CD4-positive, alpha-beta memory T cell (primary cell): Measurements from ENCODE around the gene HERC4. TPM values are rescaled to one million over a fixed set of nuclear protein-coding genes. Genes with fewer than 3 reads are reported as not detected.
A peak's percentile ranks its signal among the peaks of the same experiment; 100 is the strongest.
"Not testable (repeated sequence)": the region's sequence is repeated elsewhere in the genome, so short reads cannot be mapped to it uniquely, and the experiment has no call there.

Source experiments
- CTCF ChIA-PET: fragments of 350-600 bp; sonication (Branson Sonifier 250); formaldehyde crosslinking; loops from one replicate; lab custom pipeline; 2021; ENCODE audit warnings: inconsistent platforms; ENCODE audit not compliant: partially characterized antibody; lab: Charles Lee
- POLR2A ChIA-PET: fragments of 350-600 bp; sonication (Branson Sonifier 250); formaldehyde crosslinking; loops from one replicate; lab custom pipeline; 2021; ENCODE audit not compliant: partially characterized antibody; lab: Charles Lee
- DNase-seq, 5 donors: peaks; one replicate each; pipeline versions ENCODE4 v3.0.0 to v3.0.0-alpha.2; 2020 to 2022; ENCODE audit warnings: mixed read lengths in 1 of 5
- H3K27ac ChIP-seq: one replicate; pipeline ENCODE4 v1.7.0; 2013; ENCODE audit warnings: low read depth, low read length
- H3K27me3 ChIP-seq: 2 replicates; pipeline ENCODE4 v1.7.0; 2013; ENCODE audit warnings: mild to moderate bottlenecking, low read length, moderate library complexity; ENCODE audit not compliant: insufficient read depth
- H3K36me3 ChIP-seq: 2 replicates; pipeline ENCODE4 v1.7.0; 2013; ENCODE audit warnings: mild to moderate bottlenecking, low read length, moderate library complexity; ENCODE audit not compliant: insufficient read depth
- H3K4me1 ChIP-seq: 2 replicates; pipeline ENCODE4 v1.7.0; 2013; ENCODE audit warnings: mild to moderate bottlenecking, low read length, moderate library complexity; ENCODE audit not compliant: insufficient read depth
- H3K4me3 ChIP-seq, 2 donors: one replicate each; pipeline ENCODE4 v1.7.0; 2013; ENCODE audit warnings: low read length in 2 of 2, mild to moderate bottlenecking in 1 of 2
- H3K9me3 ChIP-seq, 2 donors: one replicate each; pipeline ENCODE4 v1.7.0; 2013; ENCODE audit warnings: low read length in 2 of 2, control low read depth in 1 of 2; ENCODE audit not compliant: control insufficient read depth in 1 of 2
- H3K27ac Mint-ChIP-seq, 7 donors: one replicate each; pipeline ENCODE4 v1.8.0; 2020 to 2021; ENCODE audit warnings: mixed read lengths in 7 of 7, mild to moderate bottlenecking in 6 of 7, inconsistent platforms in 3 of 7, moderate library complexity in 3 of 7
- H3K27me3 Mint-ChIP-seq, 2 donors: one replicate each; pipeline ENCODE4 v1.8.0; 2020 to 2021; ENCODE audit warnings: mixed read lengths in 2 of 2
- H3K36me3 Mint-ChIP-seq, 2 donors: one replicate each; pipeline ENCODE4 v1.8.0; 2020 to 2021; ENCODE audit warnings: mixed read lengths in 2 of 2, inconsistent platforms in 1 of 2, mild to moderate bottlenecking in 1 of 2
- H3K4me1 Mint-ChIP-seq, 4 donors: one replicate each; pipeline ENCODE4 v1.8.0; 2020 to 2021; ENCODE audit warnings: mixed read lengths in 4 of 4, mild to moderate bottlenecking in 1 of 4
- H3K4me3 Mint-ChIP-seq, 8 donors: one replicate each; pipeline ENCODE4 v1.8.0; 2020 to 2021; ENCODE audit warnings: mixed read lengths in 8 of 8, mild to moderate bottlenecking in 7 of 8, moderate library complexity in 6 of 8, inconsistent platforms in 3 of 8
- H3K9me3 Mint-ChIP-seq, 8 donors: one replicate each; pipeline ENCODE4 v1.8.0; 2020 to 2021; ENCODE audit warnings: mixed read lengths in 8 of 8, mild to moderate bottlenecking in 5 of 8, inconsistent platforms in 3 of 8, moderate library complexity in 1 of 8
- intact Hi-C: fragments of 100-400 bp; cut with micrococcal nuclease; formaldehyde crosslinking; loops from one replicate; pipeline ENCODE4 v1.15.1; 2023
- polyA plus RNA-seq, 2 donors: library from polyadenylated mRNA; unstranded; fragments of 300-500 nt; fragmentation: Illumina TruSeq; gene quantifications; one replicate each; pipeline ENCODE4 v1.2.3, GENCODE V29; 2021
- total RNA-seq, 2 experiments: library from RNA; stranded (reverse); gene quantifications; one replicate each; pipeline ENCODE4 v1.2.3, GENCODE V29; 2021

Gene HERC4
- total and polyA plus RNA-seq, 4 experiments from 2014 or later: 15.7 to 117 (median 66.1) TPM

DNA sequence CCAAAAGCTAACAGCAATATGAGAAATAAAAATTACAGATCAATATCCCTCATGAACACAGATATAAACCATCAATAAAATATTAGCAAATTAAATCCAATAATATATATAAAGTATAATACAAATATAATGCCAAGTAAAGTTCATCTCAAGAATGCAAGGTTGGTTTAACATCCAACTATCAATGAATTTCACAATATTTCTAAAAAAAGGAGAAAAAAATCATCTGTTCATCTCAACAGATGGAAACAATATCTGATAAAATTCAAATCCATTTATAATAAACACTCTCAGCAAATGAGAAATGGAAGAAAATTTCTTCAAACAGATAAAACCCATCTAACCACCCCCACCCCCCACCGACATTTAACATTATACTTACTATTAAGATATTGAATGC, 103.8 kb downstream of the HERC4 start:
- intact Hi-C loops: no loop called here
- Mint-ChIP-seq H3K9me3 (peaks cover 0 to 27% (median 9%) of the 10 kb centered on the region in 8 donors), H3K4me3 (no peak overlapping the region), H3K27ac (no peak overlapping the region), H3K27me3 (no peaks in the 10 kb centered on the region), H3K4me1 (peaks cover 7 to 18% (median 11%) of the 10 kb centered on the region in 4 donors), H3K36me3 (peaks cover 69 to 72% of the 10 kb centered on the region in 2 donors)
- no peak for DNase-seq
- H3K27ac ChIP-seq: no peak overlapping the region
- CTCF ChIA-PET: no interaction called here
- H3K27me3 ChIP-seq: no peaks in the 10 kb centered on the region
- POLR2A ChIA-PET: no interaction called here
- peaks cover 0 to 5% of the 10 kb centered on the region in 2 donors for H3K9me3 ChIP-seq
- H3K4me3 ChIP-seq: no peak overlapping the region
- peaks cover 7% of the 10 kb centered on the region for H3K36me3 ChIP-seq
- H3K4me1 ChIP-seq: no peaks in the 10 kb centered on the region

DNA sequence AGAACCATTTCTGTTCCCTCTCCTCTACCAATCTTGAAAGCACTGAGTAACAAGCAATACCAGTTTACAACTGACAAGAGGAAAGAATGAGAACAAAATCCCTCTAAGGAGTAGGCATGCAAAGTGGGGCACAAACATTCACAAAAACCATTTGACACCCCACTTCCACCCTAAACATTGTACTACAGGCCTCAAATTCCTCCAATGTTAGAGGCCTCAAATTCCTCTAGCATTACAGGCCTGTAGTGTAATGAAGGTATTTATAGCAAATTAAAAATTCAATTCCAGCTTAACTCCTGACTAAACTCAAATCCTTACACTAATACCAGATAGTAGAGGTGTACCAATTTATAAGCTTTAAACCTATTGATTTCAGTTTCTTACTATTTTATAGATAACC, 105.2 kb downstream of the HERC4 start:
- Mint-ChIP-seq H3K27me3 (no peaks in the 10 kb centered on the region), H3K4me3 (no peak overlapping the region), H3K4me1 (peaks cover 7 to 18% (median 11%) of the 10 kb centered on the region in 4 donors), H3K9me3 (peaks cover 0 to 27% (median 9%) of the 10 kb centered on the region in 8 donors), H3K27ac (peak overlapping the region in 1 of 7 donors; percentile 36), H3K36me3 (peaks cover 66 to 70% of the 10 kb centered on the region in 2 donors)
- Histone ChIP-seq H3K4me3 (no peak overlapping the region), H3K9me3 (peaks cover 0 to 5% of the 10 kb centered on the region in 2 donors), H3K36me3 (peaks cover 15% of the 10 kb centered on the region), H3K4me1 (no peaks in the 10 kb centered on the region), H3K27ac (no peak overlapping the region), H3K27me3 (no peaks in the 10 kb centered on the region)
- CTCF ChIA-PET: no interaction called here
- POLR2A ChIA-PET: no interaction called here
- intact Hi-C loops: no loop called here
- DNase-seq: no peak

DNA sequence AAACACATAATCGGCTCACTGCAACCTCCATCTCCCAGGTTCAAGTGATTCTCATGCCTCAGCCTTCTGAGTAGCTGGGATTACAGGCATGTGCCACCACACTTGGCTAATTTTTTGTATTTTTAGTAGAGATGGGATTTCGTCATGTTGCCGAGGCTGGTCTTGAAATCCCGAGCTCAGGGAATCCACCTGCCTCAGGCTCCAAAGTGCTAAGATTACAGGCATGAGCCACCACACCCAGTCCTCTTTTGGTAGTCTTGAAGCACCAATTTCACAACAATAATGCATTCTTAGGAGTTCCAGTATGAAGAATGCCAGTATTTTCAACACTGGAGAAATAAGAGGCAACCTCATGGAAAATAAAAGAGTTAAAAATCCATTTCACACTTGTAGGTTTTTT, 109.0 kb downstream of the HERC4 start:
- H3K9me3 Mint-ChIP-seq, H3K4me1 ChIP-seq, H3K4me3 ChIP-seq, H3K4me3 Mint-ChIP-seq, DNase-seq, intact Hi-C loops, H3K9me3 ChIP-seq, H3K27me3 Mint-ChIP-seq, CTCF ChIA-PET, H3K27me3 ChIP-seq, POLR2A ChIA-PET, H3K27ac ChIP-seq, H3K27ac Mint-ChIP-seq: not testable (repeated sequence)
- peaks cover 11% of the 10 kb centered on the region for H3K36me3 ChIP-seq
- H3K36me3 Mint-ChIP-seq: peaks cover 56 to 66% of the 10 kb centered on the region in 2 donors
- peaks cover 9 to 22% (median 11%) of the 10 kb centered on the region in 4 donors for H3K4me1 Mint-ChIP-seq

DNA sequence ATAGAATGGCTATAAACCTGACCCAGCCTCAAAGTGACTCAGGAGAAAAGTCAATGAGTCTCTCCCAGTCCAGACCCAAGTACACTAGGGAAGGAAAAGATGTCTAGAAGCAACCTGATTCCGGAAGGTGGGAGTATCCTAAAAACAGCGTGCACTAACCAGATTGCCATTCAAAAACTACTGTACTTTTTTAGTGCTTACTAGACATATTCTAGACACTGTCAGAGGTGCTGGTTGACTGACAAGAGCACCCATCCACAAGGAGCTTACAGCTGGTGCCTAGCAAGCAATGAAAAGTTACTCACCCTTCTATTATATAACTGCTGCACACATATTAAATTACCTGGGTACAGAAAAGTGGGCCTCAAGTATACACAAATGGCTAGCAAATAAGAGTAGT, 109.6 kb downstream of the HERC4 start:
- H3K4me3 ChIP-seq: no peak overlapping the region
- H3K9me3 ChIP-seq: no peaks in the 10 kb centered on the region
- no peaks in the 10 kb centered on the region for H3K27me3 ChIP-seq
- ChIA-PET POLR2A (no interaction called here), CTCF (no interaction called here)
- Mint-ChIP-seq H3K36me3 (peaks cover 56 to 68% of the 10 kb centered on the region in 2 donors), H3K4me3 (no peak overlapping the region), H3K27me3 (no peaks in the 10 kb centered on the region), H3K9me3 (peaks cover 0 to 3% (median 0%) of the 10 kb centered on the region in 8 donors), H3K4me1 (peaks cover 7 to 22% (median 11%) of the 10 kb centered on the region in 4 donors), H3K27ac (no peak overlapping the region)
- H3K27ac ChIP-seq: no peak overlapping the region
- intact Hi-C loops: no loop called here
- no peak for DNase-seq
- peaks cover 11% of the 10 kb centered on the region for H3K36me3 ChIP-seq
- no peaks in the 10 kb centered on the region for H3K4me1 ChIP-seq

DNA sequence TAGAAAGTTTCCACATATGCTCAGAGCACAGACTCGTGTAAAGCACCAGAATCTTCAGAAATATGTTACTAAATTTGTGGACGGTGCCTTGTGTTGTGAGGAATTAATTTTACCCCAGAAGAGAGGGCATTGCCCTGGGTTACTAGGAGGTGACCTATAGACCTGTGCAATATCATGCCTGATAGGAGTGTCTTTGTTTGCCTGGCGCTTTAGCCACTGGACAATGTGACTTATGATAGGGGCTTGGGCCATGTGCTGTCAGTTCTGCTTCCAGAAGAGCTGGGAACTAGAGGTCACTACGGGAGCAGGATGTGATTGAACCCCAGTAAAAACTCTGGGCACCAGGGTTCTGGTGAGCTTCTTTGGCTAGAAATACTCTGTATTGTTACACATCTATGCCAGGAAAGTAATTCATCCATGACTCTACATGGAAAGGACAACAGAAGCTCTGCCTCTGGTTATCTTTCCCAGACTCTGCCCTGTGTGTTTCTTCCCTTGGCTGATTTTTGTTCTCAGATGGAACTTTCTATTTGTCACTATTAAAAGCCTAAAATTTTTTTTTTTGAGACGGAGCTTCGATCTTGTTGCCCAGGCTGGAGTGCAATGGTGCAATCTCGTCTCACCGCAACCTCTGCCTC, 115.1 kb downstream of the HERC4 start:
- Mint-ChIP-seq H3K27me3 (no peaks in the 10 kb centered on the region), H3K4me1 (peaks cover 0 to 9% (median 3%) of the 10 kb centered on the region in 4 donors), H3K4me3 (no peak overlapping the region), H3K9me3 (no peaks in the 10 kb centered on the region), H3K27ac (peak overlapping the region in 1 of 7 donors; percentile 46), H3K36me3 (peaks cover 36 to 38% of the 10 kb centered on the region in 2 donors)
- peaks cover 8% of the 10 kb centered on the region for H3K36me3 ChIP-seq
- no peak for DNase-seq
- H3K9me3 ChIP-seq: no peaks in the 10 kb centered on the region
- POLR2A ChIA-PET: no interaction called here
- intact Hi-C loops: no loop called here
- no peak overlapping the region for H3K27ac ChIP-seq
- no peak overlapping the region for H3K4me3 ChIP-seq
- no peaks in the 10 kb centered on the region for H3K4me1 ChIP-seq
- CTCF ChIA-PET: no interaction called here
- no peaks in the 10 kb centered on the region for H3K27me3 ChIP-seq

DNA sequence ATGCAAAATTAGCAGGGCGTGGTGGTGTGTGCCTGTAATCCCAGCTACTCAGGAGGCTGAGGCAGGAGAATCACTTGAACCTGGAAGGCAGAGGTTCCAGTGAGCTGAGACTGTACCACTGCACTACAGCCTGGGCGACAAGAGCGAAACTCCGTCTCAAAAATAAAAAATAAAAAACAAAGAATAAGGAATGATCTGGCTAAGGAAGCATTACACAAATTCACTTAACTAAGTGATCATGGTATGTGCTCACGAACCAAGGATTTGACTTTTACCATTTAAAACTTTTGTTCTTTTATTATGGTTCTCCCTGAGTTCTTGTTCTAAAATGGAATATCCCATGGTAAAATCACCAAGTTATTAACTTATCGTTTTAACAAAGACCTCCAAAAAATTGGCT, 119.5 kb downstream of the HERC4 start:
- ChIA-PET POLR2A (no interaction called here), CTCF (no interaction called here)
- no peaks in the 10 kb centered on the region for H3K9me3 ChIP-seq
- Mint-ChIP-seq H3K9me3 (no peaks in the 10 kb centered on the region), H3K36me3 (peaks cover 41 to 43% of the 10 kb centered on the region in 2 donors), H3K27me3 (no peaks in the 10 kb centered on the region), H3K27ac (no peak overlapping the region), H3K4me3 (no peak overlapping the region), H3K4me1 (peaks cover 3 to 13% (median 5%) of the 10 kb centered on the region in 4 donors)
- no peak overlapping the region for H3K4me3 ChIP-seq
- no peak overlapping the region for H3K27ac ChIP-seq
- DNase-seq: no peak
- H3K27me3 ChIP-seq: no peaks in the 10 kb centered on the region
- intact Hi-C loops: no loop called here
- H3K4me1 ChIP-seq: no peaks in the 10 kb centered on the region
- peaks cover 19% of the 10 kb centered on the region for H3K36me3 ChIP-seq

DNA sequence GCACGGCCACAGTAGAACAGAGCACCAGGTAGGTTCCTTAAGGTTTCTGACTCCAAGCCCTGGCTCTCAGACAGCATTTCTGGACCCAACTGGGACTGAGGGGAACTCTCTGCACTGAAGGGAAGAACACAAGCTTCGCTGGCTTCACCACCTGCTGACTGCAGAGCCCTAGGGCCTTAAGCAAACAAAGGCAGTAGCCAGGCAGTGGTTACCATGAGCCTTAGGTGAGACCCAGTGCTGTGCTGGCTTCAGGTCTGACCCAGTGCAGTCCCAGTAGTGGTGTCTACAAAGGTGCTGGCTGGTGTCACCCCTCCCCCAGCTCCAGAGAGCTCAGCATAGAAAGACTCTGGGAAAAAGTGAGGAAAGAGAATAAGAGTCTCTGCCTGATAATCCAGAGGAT, 131.2 kb downstream of the HERC4 start:
- Histone ChIP-seq H3K9me3 (no peaks in the 10 kb centered on the region), H3K27me3 (no peaks in the 10 kb centered on the region), H3K4me3 (no peak overlapping the region), H3K27ac (no peak overlapping the region), H3K4me1 (no peaks in the 10 kb centered on the region), H3K36me3 (peaks cover 14% of the 10 kb centered on the region)
- CTCF ChIA-PET: no interaction called here
- H3K4me3 Mint-ChIP-seq: no peak overlapping the region
- H3K27ac Mint-ChIP-seq: peak overlapping the region in 3 of 7 donors; percentile 18 to 65 (median 32)
- peaks cover 0 to 20% (median 10%) of the 10 kb centered on the region in 4 donors for H3K4me1 Mint-ChIP-seq
- no peaks in the 10 kb centered on the region for H3K27me3 Mint-ChIP-seq
- peaks cover 53 to 67% of the 10 kb centered on the region in 2 donors for H3K36me3 Mint-ChIP-seq
- DNase-seq: no peak
- H3K9me3 Mint-ChIP-seq: no peaks in the 10 kb centered on the region
- POLR2A ChIA-PET: no interaction called here
- intact Hi-C loops: no loop called here
